VCaP (cell line): ENCODE results near the gene GPD1.
"Not testable (repeated sequence)": the region's sequence is repeated elsewhere in the genome, so short reads cannot be mapped to it uniquely, and the experiment has no call there.

ENCODE experiments used
- H3K27ac ChIP-seq: fragments of 450-650 bp; 2 replicates; pipeline ENCODE4 v1.5.1; 2017
- TF ChIP-seq, protein P1 (sequence below): fragments of 450-650 bp; conservative IDR thresholded peaks from 2 replicates; pipeline ENCODE4 v1.5.1; 2017; ENCODE audit warnings: mild to moderate bottlenecking, moderate library complexity

The GPD1 gene

GRCh38 chr12:50132505-50133135 lies 28.8 kb downstream of the GPD1 start:
- no peak overlapping the region for H3K27ac ChIP-seq
- TF ChIP-seq, protein P1, sequence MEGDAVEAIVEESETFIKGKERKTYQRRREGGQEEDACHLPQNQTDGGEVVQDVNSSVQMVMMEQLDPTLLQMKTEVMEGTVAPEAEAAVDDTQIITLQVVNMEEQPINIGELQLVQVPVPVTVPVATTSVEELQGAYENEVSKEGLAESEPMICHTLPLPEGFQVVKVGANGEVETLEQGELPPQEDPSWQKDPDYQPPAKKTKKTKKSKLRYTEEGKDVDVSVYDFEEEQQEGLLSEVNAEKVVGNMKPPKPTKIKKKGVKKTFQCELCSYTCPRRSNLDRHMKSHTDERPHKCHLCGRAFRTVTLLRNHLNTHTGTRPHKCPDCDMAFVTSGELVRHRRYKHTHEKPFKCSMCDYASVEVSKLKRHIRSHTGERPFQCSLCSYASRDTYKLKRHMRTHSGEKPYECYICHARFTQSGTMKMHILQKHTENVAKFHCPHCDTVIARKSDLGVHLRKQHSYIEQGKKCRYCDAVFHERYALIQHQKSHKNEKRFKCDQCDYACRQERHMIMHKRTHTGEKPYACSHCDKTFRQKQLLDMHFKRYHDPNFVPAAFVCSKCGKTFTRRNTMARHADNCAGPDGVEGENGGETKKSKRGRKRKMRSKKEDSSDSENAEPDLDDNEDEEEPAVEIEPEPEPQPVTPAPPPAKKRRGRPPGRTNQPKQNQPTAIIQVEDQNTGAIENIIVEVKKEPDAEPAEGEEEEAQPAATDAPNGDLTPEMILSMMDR: peak; percentile 69

DNA sequence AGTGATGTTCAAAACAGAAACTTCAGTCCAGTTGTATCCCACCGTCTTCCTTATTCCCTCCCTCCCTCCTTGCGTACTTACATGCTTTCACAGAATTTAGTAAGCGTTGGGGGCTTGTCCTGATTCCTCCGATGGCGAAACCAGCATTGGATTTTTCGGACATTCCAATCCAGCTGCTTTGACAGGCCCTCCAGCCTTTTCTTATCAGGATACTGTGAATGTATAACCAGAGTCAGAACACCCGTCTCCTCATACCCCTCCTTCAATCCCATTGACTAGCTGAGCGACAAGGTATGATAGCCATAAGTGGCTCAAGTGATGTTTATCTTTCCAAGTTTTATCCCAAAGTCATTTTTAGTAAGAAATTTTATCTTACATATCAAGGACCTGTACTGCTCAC lies 39.2 kb downstream of the GPD1 start:
- TF ChIP-seq, protein P1: no peak
- H3K27ac ChIP-seq: no peak overlapping the region

DNA sequence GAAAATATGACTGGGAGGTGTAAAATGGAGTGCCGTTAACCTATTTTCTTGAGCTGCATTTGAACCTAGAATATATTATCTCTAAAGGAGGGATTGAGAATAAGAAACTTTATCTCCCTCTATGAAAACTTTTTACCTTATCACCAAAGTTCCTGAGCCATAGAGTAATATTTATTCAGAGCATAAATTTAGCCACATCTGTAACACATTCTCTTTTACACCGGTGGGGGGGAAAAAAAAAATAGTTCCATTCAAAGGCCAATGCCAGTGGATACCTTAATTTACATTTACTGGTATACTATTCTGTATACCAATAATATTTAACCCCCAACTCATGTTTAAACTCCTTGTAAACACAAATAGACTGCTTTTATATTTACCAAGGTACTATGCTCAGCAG lies 41.6 kb downstream of the GPD1 start:
- TF ChIP-seq, protein P1: no peak
- H3K27ac ChIP-seq: no peak overlapping the region

- TF ChIP-seq, protein P1: no peak
- H3K27ac ChIP-seq: no peak overlapping the region
These were observed 43.5 kb downstream of the GPD1 start for GRCh38 chr12:50147281-50147680.

DNA sequence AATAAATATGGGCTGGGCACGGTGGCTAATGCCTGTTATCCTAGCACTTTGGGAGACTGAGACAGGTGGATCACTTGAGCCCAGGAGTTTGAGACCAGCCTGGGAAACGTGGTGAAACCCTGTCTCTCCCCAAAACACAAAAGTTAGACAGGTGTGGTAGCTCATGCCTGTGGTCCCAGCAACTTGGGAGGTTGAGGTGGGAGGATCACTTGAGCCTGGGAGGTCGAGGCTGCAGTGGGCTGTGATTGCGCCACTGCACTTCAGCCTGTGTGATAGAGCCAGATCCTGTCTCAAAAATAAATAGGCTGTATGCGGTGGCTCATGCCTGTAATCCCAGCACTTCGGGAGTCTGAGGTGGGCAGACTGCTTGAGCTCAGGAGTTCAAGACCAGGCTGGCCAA lies 44.2 kb downstream of the GPD1 start:
- not testable (repeated sequence) for H3K27ac ChIP-seq

- no peak overlapping the region for H3K27ac ChIP-seq
- TF ChIP-seq, protein P1: no peak
These were observed 45.5 kb downstream of the GPD1 start for GRCh38 chr12:50149311-50149710.

GRCh38 chr12:50151047-50151687 lies 47.4 kb downstream of the GPD1 start:
- no peak overlapping the region for H3K27ac ChIP-seq
- TF ChIP-seq, protein P1: no peak

- not testable (repeated sequence) for H3K27ac ChIP-seq
These were observed 51.1 kb downstream of the GPD1 start for GRCh38 chr12:50154947-50155346.
